IPS-18a (cell line): ENCODE results near the gene HTATIP2.
A peak's percentile ranks its signal among the peaks of the same experiment; 100 is the strongest.

Experiments
- H3K27ac ChIP-seq: one replicate; pipeline ENCODE4 v1.5.1; 2013; ENCODE audit warnings: low read length
- H3K27me3 ChIP-seq: one replicate; pipeline ENCODE4 v1.6.1; 2013; ENCODE audit warnings: mild to moderate bottlenecking, low read length; ENCODE audit not compliant: control insufficient read depth, insufficient read depth
- H3K36me3 ChIP-seq: one replicate; pipeline ENCODE4 v1.6.1; 2013; ENCODE audit warnings: low read depth, low read length; ENCODE audit not compliant: control insufficient read depth
- H3K4me1 ChIP-seq: one replicate; pipeline ENCODE4 v1.6.1; 2013; ENCODE audit warnings: low read depth, low read length; ENCODE audit not compliant: control insufficient read depth
- H3K4me3 ChIP-seq: one replicate; pipeline ENCODE4 v1.5.1; 2013; ENCODE audit warnings: low read length
- H3K9ac ChIP-seq: one replicate; pipeline ENCODE4 v1.6.1; 2013; ENCODE audit warnings: mild to moderate bottlenecking, low read length, moderate library complexity
- H3K9me3 ChIP-seq: one replicate; pipeline ENCODE4 v1.6.1; 2013; ENCODE audit warnings: low read depth, low read length; ENCODE audit not compliant: control insufficient read depth

The HTATIP2 gene

GRCh38 chr11:20363500-20364340, at the start of gene HTATIP2:
Gene HTATIP2, plus strand, starts transcription at chr11:20363714. Its CDS starts 524 bp downstream, at chr11:20364238.
- Histone ChIP-seq H3K27me3 (peaks cover 30% of the 10 kb centered on the region), H3K4me3 (peak within 1 kb of the TSS; percentile 56), H3K4me1 (peaks cover 3% of the 10 kb centered on the region), H3K9ac (peak within 1 kb of the TSS; percentile 54), H3K9me3 (no peaks in the 10 kb centered on the region), H3K36me3 (no peaks in the 10 kb centered on the region), H3K27ac (no peak within 1 kb of the TSS)

- H3K9me3 ChIP-seq: no peaks in the 10 kb centered on the region
- no peaks in the 10 kb centered on the region for H3K36me3 ChIP-seq
- no peaks in the 10 kb centered on the region for H3K4me1 ChIP-seq
- H3K4me3 ChIP-seq: no peak overlapping the region
- H3K27ac ChIP-seq: no peak overlapping the region
- H3K9ac ChIP-seq: no peak overlapping the region
- peaks cover 5% of the 10 kb centered on the region for H3K27me3 ChIP-seq
Measured at GRCh38 chr11:20315800-20316199, 47.7 kb upstream of the HTATIP2 start.

- Histone ChIP-seq H3K4me1 (no peaks in the 10 kb centered on the region), H3K27ac (no peak overlapping the region), H3K4me3 (no peak overlapping the region), H3K9ac (no peak overlapping the region), H3K27me3 (no peaks in the 10 kb centered on the region), H3K9me3 (no peaks in the 10 kb centered on the region), H3K36me3 (no peaks in the 10 kb centered on the region)
Measured at GRCh38 chr11:20321177-20321576, 42.3 kb upstream of the HTATIP2 start.

- no peaks in the 10 kb centered on the region for H3K4me1 ChIP-seq
- no peak overlapping the region for H3K27ac ChIP-seq
- H3K9ac ChIP-seq: no peak overlapping the region
- no peak overlapping the region for H3K4me3 ChIP-seq
- H3K9me3 ChIP-seq: no peaks in the 10 kb centered on the region
- H3K36me3 ChIP-seq: no peaks in the 10 kb centered on the region
- H3K27me3 ChIP-seq: no peaks in the 10 kb centered on the region
Measured at GRCh38 chr11:20327377-20327935, 36.1 kb upstream of the HTATIP2 start.

- H3K4me3 ChIP-seq: no peak overlapping the region
- H3K27ac ChIP-seq: no peak overlapping the region
- no peaks in the 10 kb centered on the region for H3K9me3 ChIP-seq
- no peak overlapping the region for H3K9ac ChIP-seq
- peaks cover 7% of the 10 kb centered on the region for H3K4me1 ChIP-seq
- H3K27me3 ChIP-seq: no peaks in the 10 kb centered on the region
- no peaks in the 10 kb centered on the region for H3K36me3 ChIP-seq
Measured at GRCh38 chr11:20336056-20336455, 27.5 kb upstream of the HTATIP2 start.

- H3K27me3 ChIP-seq: peaks cover 6% of the 10 kb centered on the region
- peaks cover 14% of the 10 kb centered on the region for H3K4me1 ChIP-seq
- no peak overlapping the region for H3K27ac ChIP-seq
- no peak overlapping the region for H3K9ac ChIP-seq
- no peaks in the 10 kb centered on the region for H3K36me3 ChIP-seq
- no peak overlapping the region for H3K4me3 ChIP-seq
- no peaks in the 10 kb centered on the region for H3K9me3 ChIP-seq
Measured at GRCh38 chr11:20337526-20338154, 25.9 kb upstream of the HTATIP2 start.

- Histone ChIP-seq H3K9ac (no peak overlapping the region), H3K9me3 (no peaks in the 10 kb centered on the region), H3K4me1 (peaks cover 16% of the 10 kb centered on the region), H3K27me3 (peaks cover 6% of the 10 kb centered on the region), H3K27ac (no peak overlapping the region), H3K36me3 (no peaks in the 10 kb centered on the region), H3K4me3 (peak overlapping the region; percentile 19)
Measured at GRCh38 chr11:20342347-20343141, 21.0 kb upstream of the HTATIP2 start.

- Histone ChIP-seq H3K4me1 (no peaks in the 10 kb centered on the region), H3K9me3 (no peaks in the 10 kb centered on the region), H3K27ac (no peak overlapping the region), H3K27me3 (no peaks in the 10 kb centered on the region), H3K36me3 (no peaks in the 10 kb centered on the region), H3K9ac (no peak overlapping the region), H3K4me3 (no peak overlapping the region)
Measured at GRCh38 chr11:20351136-20351535, 12.4 kb upstream of the HTATIP2 start.

GRCh38 chr11:20351751-20352262, 11.7 kb upstream of the HTATIP2 start:
- no peak overlapping the region for H3K27ac ChIP-seq
- H3K9ac ChIP-seq: no peak overlapping the region
- H3K4me1 ChIP-seq: no peaks in the 10 kb centered on the region
- no peaks in the 10 kb centered on the region for H3K27me3 ChIP-seq
- no peaks in the 10 kb centered on the region for H3K36me3 ChIP-seq
- H3K9me3 ChIP-seq: no peaks in the 10 kb centered on the region
- no peak overlapping the region for H3K4me3 ChIP-seq

- no peaks in the 10 kb centered on the region for H3K4me1 ChIP-seq
- no peak overlapping the region for H3K4me3 ChIP-seq
- no peak overlapping the region for H3K9ac ChIP-seq
- H3K36me3 ChIP-seq: no peaks in the 10 kb centered on the region
- H3K27ac ChIP-seq: no peak overlapping the region
- H3K27me3 ChIP-seq: no peaks in the 10 kb centered on the region
- no peaks in the 10 kb centered on the region for H3K9me3 ChIP-seq
Measured at GRCh38 chr11:20353829-20354434, 9.6 kb upstream of the HTATIP2 start.
